HG02840 (cell line): ENCODE measurements around the gene NLK.

Source experiments
- ATAC-seq: cut with Tn5 transposase; IDR thresholded peaks from one replicate; pipeline ENCODE4 v1.9.1; 2021; ENCODE audit warnings: mild to moderate bottlenecking, moderate library complexity, moderate number of reproducible peaks; ENCODE audit not compliant: unreplicated experiment, low FRiP score

The NLK gene

DNA sequence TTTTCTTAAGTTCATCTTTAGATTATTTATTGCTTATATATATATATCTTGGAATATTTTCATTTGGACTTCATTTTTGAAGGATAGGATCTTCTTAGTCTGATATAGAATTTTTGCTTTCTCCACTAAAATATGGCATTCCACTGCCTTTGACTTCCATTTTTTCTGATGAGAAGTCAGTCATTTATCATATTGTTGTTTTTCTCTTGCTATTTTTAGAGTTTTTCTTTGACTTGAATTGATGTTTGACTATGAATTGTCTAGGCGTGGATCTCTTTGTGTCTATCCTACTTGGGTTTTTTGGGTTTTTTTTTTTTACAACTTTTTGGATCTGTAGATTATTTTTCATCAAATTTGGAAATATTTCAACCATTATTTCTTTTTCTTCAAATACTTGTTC is 67.7 kb downstream of the NLK start:
- no peak for ATAC-seq

DNA sequence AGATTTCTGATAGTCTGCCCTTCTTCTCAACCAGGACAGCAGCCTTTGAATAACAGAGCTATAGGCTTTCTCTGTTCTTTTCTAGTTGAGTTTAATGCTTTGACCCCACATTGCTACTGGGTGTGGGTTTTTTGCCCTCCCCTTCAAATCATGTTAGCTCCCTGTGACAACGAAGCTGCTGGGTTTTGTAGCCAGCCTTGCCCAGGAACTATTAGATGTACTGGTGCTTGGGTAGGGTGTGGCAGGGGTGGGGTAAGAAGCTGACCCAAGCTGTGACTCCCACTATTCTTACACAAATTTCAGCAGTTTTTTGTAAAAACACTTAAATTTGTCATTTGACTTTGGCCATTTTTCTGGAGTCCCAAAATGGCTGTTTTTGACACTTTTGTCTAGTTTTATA is 69.7 kb downstream of the NLK start:
- no peak for ATAC-seq

DNA sequence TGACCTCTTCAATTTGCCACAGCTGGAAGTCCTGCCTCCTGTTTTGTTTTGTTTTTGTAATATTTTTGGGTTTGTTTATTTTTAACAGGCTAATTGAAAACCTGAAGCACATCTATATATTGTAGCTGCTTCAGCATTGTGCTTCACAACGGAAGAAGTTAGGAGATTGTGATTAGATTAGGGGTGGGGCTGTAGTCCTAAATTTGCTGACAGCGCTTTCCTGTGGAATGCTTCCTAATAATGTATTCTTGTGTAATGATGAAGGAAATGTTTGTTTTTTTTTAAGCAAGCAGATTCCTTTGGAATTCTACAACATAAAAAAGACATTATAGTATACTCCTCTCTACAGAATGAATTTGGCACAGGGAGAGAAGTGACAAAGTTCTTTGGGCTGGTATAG is 70.1 kb downstream of the NLK start:
- ATAC-seq = no peak

DNA sequence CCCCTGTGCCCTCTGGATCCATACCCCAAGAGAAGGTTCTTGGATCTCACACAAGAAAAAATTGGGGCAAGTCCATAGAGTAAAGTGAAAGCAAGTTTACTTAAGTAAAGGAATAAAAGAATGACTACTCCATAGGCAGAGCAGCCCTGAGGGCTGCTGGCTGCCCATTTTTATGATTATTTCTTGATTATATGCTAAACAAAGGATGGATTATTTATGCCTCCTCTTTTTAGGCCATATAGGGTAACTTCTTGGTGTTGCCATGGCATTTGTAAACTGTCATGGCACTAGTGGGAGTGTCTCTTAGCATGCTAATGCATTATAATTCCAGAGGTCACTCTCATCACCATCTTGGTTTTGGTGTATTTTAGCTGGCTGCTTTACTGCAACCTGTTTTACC is 70.8 kb downstream of the NLK start:
- ATAC-seq = no peak

DNA sequence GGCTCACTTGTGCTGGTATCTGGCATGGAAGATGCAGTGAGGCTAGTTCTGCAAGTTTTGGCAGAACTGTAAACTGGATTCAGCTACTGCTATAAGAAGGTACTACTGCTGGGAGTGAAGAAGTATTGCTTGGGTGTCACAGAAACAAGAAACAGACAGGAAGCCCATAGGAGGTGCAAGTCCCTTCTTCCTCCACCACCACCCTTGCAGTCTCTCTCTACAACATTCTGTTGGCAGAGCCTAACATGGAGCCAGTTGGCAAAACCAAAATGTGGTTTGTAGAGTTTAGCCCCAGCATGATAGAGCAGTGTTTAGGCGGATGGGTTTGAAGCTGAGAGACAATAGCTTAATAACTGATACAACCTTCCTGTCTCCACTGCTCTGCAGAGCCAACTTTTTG is 72.6 kb downstream of the NLK start:
- ATAC-seq = no peak

DNA sequence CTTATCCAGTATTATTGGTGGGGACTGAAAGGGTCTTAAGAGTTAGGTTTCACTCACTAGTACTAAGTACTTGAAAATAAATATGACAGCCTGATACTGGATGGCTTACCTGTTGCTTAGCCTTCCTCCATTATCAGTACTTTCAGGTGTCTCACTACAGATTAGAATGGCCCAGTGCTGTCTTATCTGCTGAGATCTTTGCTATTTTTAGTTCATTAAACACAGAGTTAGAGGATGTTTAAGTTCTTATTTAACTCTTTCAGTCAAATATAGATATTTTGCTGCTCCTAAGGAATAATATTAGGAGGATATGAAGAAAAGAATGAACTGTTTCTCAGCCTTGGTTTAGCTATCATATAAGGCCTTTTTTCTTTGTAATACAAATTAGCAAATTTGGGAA is 74.8 kb downstream of the NLK start:
- no peak for ATAC-seq

DNA sequence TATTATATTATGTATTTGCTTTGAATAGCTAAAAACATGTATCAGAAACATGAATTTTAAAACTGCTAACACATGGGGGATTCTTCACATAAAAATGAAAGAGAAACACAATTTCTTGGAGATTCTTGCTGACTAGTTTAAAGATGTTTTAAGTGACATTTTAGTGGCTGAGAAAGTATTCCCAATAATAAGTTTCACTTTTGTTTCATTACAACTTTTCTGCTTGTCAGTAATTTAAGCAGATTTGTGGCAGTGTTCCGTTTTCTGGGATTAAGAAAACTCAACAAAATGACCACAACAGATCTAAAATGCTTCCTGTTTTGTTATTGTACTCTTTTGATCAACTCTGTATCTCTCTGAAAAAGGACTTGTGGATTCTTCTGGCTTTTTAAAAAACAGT is 75.9 kb downstream of the NLK start:
- no peak for ATAC-seq

DNA sequence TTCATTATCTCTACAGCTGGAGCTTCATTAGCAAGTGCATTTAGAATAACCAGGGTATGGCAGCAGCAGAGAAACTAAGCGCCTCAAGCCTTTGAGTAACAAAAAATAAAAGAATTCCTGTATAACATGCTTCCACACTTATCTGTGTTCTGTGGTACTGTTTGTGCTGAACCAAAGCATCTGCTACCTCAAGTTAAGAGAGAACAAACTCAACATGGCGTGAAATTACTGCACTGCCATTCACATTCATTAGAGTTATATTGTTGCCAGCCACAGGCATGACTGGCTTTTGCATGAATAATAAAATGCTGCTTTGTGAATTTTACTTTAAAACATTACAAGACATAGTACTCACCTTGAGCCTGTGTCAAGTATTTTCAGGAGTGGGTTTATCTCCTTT is 76.6 kb downstream of the NLK start:
- ATAC-seq = no peak

DNA sequence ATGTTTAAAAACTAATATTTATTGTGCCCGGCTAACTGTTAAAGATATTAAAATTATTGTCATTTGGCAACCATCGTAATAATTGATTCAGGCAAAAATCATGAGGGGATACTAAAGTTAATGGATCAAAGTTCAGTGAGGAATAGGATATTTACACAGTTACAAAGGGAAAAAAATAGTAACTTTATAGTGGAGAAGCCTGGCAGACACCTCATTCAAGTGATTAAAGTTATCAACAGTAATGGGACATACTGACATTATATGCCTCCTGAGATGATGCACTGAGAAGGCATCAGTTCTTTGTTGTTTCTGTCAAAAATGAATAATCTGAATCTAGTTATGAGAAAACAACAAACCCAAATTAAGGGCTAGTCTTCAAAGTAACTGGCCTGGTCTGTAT is 77.1 kb downstream of the NLK start:
- ATAC-seq = no peak

DNA sequence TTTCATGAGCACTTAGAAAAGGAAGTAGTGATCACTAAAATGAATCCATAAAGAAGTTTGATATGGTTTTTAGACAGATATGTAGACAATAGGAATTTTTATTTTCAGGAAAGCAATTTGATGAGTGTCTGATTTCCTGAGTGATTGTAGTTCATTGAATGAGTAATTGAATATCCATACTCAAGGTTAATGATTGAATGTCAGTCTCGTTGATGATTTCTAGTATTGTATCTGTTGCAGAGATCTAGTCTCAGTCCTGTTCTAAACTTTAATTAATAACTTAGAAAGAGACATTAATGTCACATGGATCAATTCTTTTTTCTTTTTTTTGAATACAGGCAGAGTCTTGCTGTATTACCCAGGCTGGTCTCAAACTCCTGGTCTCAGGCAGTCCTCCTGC is 78.3 kb downstream of the NLK start:
- ATAC-seq = no peak

DNA sequence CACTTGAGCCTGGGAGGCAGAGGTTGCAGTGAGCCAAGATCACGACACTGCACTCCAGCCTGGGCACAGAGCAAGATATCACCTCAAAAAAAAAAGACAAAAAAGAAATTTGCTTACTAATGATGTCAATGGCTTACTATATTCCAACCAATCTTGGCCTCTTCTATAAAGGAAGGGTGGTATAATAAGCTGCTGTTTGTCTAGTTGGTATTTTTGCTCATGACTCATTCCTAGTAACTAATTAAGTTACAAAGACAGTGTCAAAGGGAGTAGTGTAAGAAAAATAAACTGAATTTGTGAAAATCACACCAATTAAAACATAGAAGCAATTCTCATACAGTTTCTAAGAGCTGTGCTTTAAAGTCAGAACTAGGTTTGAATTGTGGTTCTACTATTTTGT is 82.5 kb downstream of the NLK start:
- no peak for ATAC-seq

DNA sequence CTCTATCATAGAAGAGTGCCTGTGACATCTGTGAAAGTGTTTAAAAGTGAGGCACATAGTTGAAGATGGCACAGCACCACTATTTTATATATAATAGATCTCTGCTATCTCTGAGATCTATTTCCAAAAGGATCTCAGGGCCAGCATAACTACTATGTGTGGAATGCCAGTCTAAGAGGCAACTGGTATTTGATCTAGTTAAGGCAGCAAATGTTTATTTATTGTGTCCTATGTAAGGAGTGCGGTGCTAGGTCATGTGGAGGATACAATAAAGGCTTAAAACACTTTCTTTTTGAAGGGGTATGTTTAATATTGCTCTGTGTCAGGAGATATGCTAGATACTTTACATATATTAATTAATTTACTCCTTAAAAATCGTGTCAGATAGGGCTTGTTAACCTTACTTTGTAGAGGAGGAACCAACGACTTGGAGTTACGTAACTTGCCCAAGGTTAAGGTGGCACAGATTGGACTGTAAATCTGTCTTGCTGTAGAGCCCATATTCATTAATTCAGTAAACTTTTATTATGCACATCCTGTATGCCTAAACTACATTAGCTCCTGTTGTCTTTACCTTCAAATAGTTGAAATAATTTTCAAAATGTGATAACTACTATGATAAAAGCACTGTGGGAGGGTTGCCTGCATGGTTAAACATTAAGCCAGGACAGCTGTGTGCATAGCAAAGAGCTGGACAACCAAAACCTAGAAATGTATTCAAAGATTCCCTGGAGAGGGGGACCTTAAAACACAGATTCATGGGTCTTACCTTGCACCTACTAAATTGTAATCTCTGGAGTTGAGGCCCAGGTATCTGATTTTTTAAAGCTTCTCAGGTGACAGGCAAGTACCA is 83.3 kb downstream of the NLK start:
- ATAC-seq = no peak

DNA sequence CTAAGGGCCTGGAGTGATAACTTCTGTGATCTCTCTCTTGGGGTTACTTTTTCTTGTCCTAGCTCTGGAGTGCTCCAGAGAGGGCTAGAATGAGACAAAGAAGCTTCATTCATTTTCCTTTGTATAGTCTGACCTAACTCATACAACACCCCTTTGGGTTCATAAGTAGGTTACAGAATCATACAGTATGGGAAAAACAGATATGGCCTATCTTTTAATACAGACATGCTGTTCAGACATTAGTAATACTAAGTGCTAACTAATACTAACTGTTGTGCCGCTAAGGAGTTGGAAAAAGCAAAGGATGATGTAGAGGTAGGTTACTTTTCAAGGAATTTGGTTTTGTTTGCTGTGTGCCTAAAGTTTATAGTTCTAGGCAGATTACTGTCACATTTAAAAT is 84.7 kb downstream of the NLK start:
- no peak for ATAC-seq

DNA sequence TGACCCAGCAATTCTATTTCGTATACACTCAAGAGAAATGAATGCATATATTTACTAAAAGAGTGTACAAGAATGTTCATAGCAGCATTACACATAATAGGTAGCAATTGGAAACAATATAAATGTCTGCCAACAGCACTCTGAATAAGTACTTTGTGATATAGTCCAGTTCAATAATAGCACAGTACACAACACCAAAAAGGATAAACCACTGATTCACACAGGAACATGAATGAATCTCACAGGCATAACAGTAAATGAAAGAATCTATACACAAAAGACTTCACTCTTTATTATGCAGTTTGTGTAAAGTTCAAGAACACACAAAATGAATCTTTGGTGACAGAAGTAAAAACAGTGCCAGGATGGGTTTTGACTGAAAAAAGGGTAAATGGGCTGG is 86.3 kb downstream of the NLK start:
- ATAC-seq = no peak

DNA sequence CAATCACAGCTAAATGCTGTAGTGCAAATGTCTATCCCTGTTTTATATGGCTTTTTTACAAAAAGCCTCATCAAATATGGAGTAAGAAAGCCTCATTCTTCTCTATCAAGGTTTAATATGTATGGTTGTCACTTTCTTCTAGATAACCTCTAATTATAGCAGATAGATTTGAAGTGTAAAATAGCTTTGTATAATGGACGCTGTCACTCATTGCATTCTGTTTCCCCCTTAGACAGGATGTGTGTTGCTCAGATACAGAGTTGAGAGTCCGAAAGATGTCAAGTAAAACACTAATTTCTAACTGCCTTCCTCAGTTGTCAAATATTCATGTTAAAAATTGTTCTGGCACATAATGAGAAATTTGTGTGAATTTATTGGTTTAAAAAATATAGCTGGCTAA is 88.0 kb downstream of the NLK start:
- no peak for ATAC-seq

DNA sequence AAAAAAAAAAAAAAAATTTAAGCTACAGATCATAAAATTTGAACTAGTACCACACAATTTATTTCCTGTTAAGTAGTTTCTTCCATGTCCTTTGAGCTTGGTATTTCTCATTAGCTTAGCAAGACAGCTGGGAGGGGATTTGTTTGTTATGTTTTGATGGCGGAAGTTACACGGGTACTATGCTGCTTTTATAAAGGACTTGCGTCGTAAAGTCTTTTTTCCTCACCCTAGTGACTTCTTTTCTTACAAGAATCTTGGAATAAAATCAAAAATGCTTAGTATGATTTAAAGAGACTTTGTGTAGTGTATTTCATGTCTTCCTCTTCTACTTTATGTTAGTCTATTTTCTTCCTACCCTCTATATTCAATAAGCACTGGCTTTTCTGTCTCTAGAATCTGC is 89.1 kb downstream of the NLK start:
- no peak for ATAC-seq

DNA sequence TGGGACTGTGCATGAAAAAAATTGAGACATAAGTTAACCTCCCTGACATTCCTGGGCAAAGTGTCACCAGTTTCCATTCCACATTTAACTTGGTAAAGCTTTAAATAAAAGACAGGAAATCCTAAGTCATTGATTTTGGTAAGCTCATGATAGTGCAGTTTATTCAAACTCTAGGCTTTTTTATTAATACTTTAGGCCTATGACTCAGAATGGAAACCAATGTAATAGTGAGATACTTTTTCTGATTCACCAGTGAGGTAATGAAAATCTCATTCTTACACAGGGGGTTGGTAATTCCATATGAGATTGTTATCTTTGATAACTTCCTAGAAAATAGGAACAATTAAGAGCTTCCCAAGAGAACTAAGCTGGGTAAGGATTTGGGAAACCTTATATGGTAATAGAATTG is 91.1 kb downstream of the NLK start:
- ATAC-seq = no peak

DNA sequence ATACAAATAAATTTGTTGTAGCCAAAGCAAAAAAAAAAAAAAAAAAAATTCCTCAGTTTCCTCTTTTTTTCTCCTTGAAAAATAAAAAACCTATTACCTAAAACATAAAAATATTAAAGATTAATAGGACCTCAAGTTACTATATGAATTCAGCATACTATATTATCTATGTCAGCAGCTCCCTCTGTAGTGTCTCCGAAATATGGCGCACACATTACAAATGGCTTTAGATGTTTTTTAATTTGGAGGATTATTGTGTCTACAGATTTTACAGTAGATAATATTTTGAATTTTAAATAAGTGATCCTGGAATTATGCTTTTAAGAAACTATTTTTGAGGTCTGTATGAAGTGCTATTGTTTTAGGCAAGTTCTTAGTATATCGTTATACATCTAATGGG is 94.4 kb downstream of the NLK start:
- no peak for ATAC-seq

DNA sequence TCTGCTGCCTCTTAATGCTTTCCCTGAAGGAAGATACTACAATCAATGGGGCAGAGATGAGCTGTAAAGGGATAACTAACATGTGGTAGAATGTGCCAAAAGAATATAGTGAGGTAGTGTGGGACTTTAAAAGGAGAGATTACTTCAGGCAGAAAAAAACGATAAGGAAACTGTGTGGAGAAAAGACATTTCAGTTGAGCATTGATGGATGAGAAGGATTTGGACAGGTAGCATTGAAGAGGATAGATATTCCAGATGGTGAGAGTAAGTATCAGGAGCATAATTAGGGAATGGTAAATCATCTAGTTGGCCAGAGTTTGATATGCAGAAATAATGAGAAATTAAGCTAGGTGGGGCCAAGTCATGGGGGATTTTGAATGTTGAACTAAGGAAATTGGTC is 97.3 kb downstream of the NLK start:
- no peak for ATAC-seq

DNA sequence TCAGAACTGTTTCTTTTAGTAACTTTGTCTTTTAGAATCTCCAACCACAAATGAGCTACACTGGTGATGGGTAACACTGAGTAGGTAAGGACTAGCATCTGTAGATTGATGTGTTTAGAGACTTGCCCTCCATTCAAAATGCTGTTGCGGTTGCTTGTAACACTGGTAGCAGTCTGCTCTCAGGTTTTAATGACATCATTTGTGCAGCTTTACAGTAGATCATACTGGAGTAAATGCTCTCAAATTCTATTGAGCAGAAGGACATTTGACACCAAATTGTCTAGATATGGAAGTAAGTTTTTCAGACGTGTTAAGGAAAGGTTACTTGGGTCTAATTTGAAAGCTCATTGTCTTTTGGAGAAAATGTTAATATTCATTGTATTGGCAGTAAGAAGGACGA is 98.8 kb downstream of the NLK start:
- no peak for ATAC-seq

DNA sequence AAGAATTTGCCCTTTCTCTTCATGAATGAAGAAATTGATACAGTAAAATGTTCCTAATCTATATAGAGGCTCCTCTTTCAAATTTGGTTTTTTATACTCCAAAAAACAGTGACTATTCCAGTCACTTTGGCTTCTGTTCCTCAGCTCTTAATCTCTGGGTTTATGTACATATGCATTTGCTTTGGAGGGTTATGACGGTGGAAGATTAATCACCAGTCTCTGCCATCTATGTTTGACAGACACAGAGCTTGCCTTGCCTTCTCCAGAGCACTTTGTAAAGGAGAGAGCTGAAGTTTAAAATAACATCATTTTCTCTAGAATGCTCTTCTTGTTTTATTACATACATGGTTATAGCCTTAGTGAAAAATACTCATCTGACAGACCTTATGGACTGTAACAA is 99.3 kb downstream of the NLK start:
- ATAC-seq = no peak

DNA sequence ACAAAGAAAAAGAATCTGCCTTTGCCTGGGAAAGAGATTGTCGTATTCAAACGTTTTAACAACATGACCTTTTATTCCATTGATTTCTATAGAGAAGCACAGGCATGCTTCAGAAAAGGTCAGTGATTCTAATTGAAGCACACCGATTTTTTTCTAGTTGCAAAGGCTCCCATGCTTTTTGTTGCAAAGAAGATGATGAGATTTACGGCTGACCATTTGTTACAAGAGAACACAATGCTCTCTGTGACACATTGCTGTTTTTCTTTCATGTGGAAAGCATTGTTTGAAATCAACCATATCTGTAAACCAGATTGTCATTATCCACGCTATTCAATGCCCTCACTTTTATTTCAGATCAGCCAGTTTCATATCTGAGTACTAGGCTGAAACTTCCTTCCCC is 99.8 kb downstream of the NLK start:
- ATAC-seq = no peak

DNA sequence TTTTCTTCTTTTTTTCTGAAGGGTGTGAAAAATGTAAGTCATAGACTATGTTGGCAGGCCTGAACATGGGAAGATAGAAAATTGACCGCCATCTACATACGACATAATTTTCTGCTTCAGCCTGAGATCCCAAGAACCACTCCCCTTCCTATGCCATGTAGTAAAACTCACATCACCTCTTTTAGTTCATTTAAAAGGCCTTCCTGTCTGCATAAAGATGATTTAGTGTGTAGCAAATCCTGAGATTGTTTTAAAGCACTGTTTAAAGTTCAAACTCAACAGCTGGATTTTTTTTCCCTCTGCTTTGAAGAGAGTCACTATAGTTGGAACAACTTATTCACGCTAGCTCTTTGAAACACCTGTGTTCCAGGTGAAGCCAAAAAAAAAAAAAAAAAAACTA is 101.5 kb downstream of the NLK start:
- ATAC-seq = no peak
